SU-DHL-6 (cell line): Measurements from ENCODE around the gene SMCHD1.

ENCODE experiments used
- H2AFZ ChIP-seq: fragments of 200-600 bp; sonication (generic); 2 replicates; pipeline ENCODE4 v1.6.1; 2014; ENCODE audit warnings: low read depth, mild to moderate bottlenecking, moderate library complexity, mixed read lengths, antibody characterized with exemption, low read length; ENCODE audit not compliant: severe bottlenecking
- H3F3A ChIP-seq: fragments of 200-600 bp; shearing (Covaris generic); 2 replicates; pipeline ENCODE4 v1.6.0; 2016; ENCODE audit warnings: antibody characterized with exemption, mild to moderate bottlenecking; ENCODE audit not compliant: insufficient read depth
- H3K27ac ChIP-seq: fragments of 200-600 bp; sonication (generic); 2 replicates; pipeline ENCODE4 v1.5.1; 2016; ENCODE audit warnings: low read depth, mild to moderate bottlenecking, low read length, moderate library complexity, mixed read lengths
- H3K27me3 ChIP-seq: fragments of 200-600 bp; sonication (generic), shearing (Covaris generic); 2 replicates; pipeline ENCODE4 v1.6.0; 2014; ENCODE audit warnings: mild to moderate bottlenecking, low read length
- H3K36me3 ChIP-seq: fragments of 200-600 bp; sonication (generic); 2 replicates; pipeline ENCODE4 v1.6.1; 2014; ENCODE audit warnings: mild to moderate bottlenecking, low read length, mixed read lengths
- H3K4me2 ChIP-seq: fragments of 300-600, 200-600 bp; shearing (Covaris generic), sonication (generic); 2 replicates; pipeline ENCODE4 v1.6.0; 2014; ENCODE audit warnings: low read length, low read depth, mild to moderate bottlenecking; ENCODE audit not compliant: poor library complexity, severe bottlenecking
- H3K4me3 ChIP-seq: fragments of 200-600 bp; sonication (generic); 2 replicates; pipeline ENCODE4 v1.5.1; 2014; ENCODE audit warnings: antibody characterized with exemption, low read length, mild to moderate bottlenecking, mixed read lengths; ENCODE audit not compliant: insufficient read depth, poor library complexity, severe bottlenecking
- H3K79me2 ChIP-seq: fragments of 200-600 bp; sonication (generic); 2 replicates; pipeline ENCODE4 v1.6.1; 2014; ENCODE audit warnings: mild to moderate bottlenecking, low read length, moderate library complexity; ENCODE audit not compliant: insufficient read depth
- H3K9ac ChIP-seq: fragments of 200-600 bp; sonication (generic); 2 replicates; pipeline ENCODE4 v1.7.0; 2014; ENCODE audit warnings: mild to moderate bottlenecking, low read length
- H3K9me2 ChIP-seq: fragments of 200-600 bp; sonication (generic); replicated peaks from 2 replicates; pipeline ENCODE4 v1.6.1; 2014; ENCODE audit warnings: low read length; ENCODE audit not compliant: insufficient read depth
- H3K9me3 ChIP-seq: fragments of 200-600 bp; sonication (generic); 2 replicates; pipeline ENCODE4 v1.6.1; 2014; ENCODE audit warnings: low read length, mixed read lengths; ENCODE audit not compliant: insufficient read depth
- H4K20me1 ChIP-seq: fragments of 200-600 bp; sonication (generic); 2 replicates; pipeline ENCODE4 v1.6.1; 2014; ENCODE audit warnings: low read depth, mild to moderate bottlenecking, antibody characterized with exemption, low read length, moderate library complexity, mixed read lengths
- CTCF ChIP-seq: fragments of 200-600 bp; sonication (generic); IDR thresholded peaks from one replicate; pipeline ENCODE4 v1.5.1; 2017; ENCODE audit warnings: antibody characterized with exemption, mild to moderate bottlenecking, low read length, moderate library complexity; ENCODE audit not compliant: insufficient read depth, poor library complexity, severe bottlenecking
- EZH2phosphoT487 ChIP-seq: fragments of 200-600 bp; sonication (generic), shearing (Covaris generic); conservative IDR thresholded peaks from 2 replicates; pipeline ENCODE4 v1.6.1; 2018; ENCODE audit warnings: mild to moderate bottlenecking, antibody characterized with exemption, low read length, moderate library complexity, mixed read lengths

Gene SMCHD1

GRCh38 chr18:2821695-2822094 is 166.2 kb downstream of the SMCHD1 start:
- Histone ChIP-seq H3K9ac (no peak overlapping the region), H3K36me3 (no peaks in the 10 kb centered on the region), H3K27me3 (no peaks in the 10 kb centered on the region), H3K4me2 (no peak overlapping the region), H3K9me2 (no peaks in the 10 kb centered on the region), H3K9me3 (no peaks in the 10 kb centered on the region), H3K4me3 (no peak overlapping the region), H4K20me1 (no peaks in the 10 kb centered on the region), H3K27ac (no peak overlapping the region), H2AFZ (no peak overlapping the region), H3F3A (no peaks in the 10 kb centered on the region), H3K79me2 (no peaks in the 10 kb centered on the region)
- TF ChIP-seq CTCF: no peak
- no peak for TF ChIP-seq EZH2phosphoT487

- H3K9me3 ChIP-seq: no peaks in the 10 kb centered on the region
- no peak overlapping the region for H3K9ac ChIP-seq
- no peaks in the 10 kb centered on the region for H3K79me2 ChIP-seq
- H3K9me2 ChIP-seq: no peaks in the 10 kb centered on the region
- H3K27me3 ChIP-seq: no peaks in the 10 kb centered on the region
- H3F3A ChIP-seq: no peaks in the 10 kb centered on the region
- TF ChIP-seq CTCF: no peak
- TF ChIP-seq EZH2phosphoT487: no peak
- no peak overlapping the region for H2AFZ ChIP-seq
- H3K36me3 ChIP-seq: no peaks in the 10 kb centered on the region
- no peak overlapping the region for H3K4me2 ChIP-seq
- H3K27ac ChIP-seq: no peak overlapping the region
- no peak overlapping the region for H3K4me3 ChIP-seq
- H4K20me1 ChIP-seq: no peaks in the 10 kb centered on the region
These were observed 166.8 kb downstream of the SMCHD1 start for GRCh38 chr18:2822213-2822921.

GRCh38 chr18:2823202-2823601 is 167.7 kb downstream of the SMCHD1 start:
- no peaks in the 10 kb centered on the region for H3K27me3 ChIP-seq
- H3K36me3 ChIP-seq: no peaks in the 10 kb centered on the region
- no peaks in the 10 kb centered on the region for H3K79me2 ChIP-seq
- no peaks in the 10 kb centered on the region for H3K9me2 ChIP-seq
- H4K20me1 ChIP-seq: no peaks in the 10 kb centered on the region
- no peak overlapping the region for H2AFZ ChIP-seq
- H3K9me3 ChIP-seq: no peaks in the 10 kb centered on the region
- H3K4me2 ChIP-seq: no peak overlapping the region
- H3K27ac ChIP-seq: no peak overlapping the region
- H3K9ac ChIP-seq: no peak overlapping the region
- H3K4me3 ChIP-seq: no peak overlapping the region
- H3F3A ChIP-seq: no peaks in the 10 kb centered on the region
- TF ChIP-seq CTCF (no peak), EZH2phosphoT487 (no peak)
